NT2/D1 (cell line): ENCODE data around the gene TYMS.

Source experiments
- SUZ12 ChIP-seq: IDR thresholded peaks from 2 replicates; pipeline ENCODE4 v1.6.1; 2011; ENCODE audit not compliant: insufficient read length, insufficient read depth; ENCODE audit errors: extremely low read depth
- YY1 ChIP-seq: IDR thresholded peaks from 2 replicates; pipeline ENCODE4 v1.6.1; 2011; ENCODE audit not compliant: insufficient read length, insufficient read depth
- ZNF274 ChIP-seq: IDR thresholded peaks from 2 replicates; pipeline ENCODE4 v1.6.1; 2011; ENCODE audit warnings: mild to moderate bottlenecking, low read depth, low read length

- no peak for TF ChIP-seq SUZ12
- TF ChIP-seq ZNF274: no peak
- no peak for TF ChIP-seq YY1
Observed at GRCh38 chr18:713135-713490, 55.7 kb downstream of the TYMS start.
